HG03045 (cell line): ENCODE results near the gene EXD3.
"Not testable (repeated sequence)": the region's sequence is repeated elsewhere in the genome, so short reads cannot be mapped to it uniquely, and the experiment has no call there.

ENCODE experiments used
- ATAC-seq: cut with Tn5 transposase; IDR thresholded peaks from one replicate; pipeline ENCODE4 v1.9.1; 2021; ENCODE audit warnings: mild to moderate bottlenecking, moderate library complexity; ENCODE audit not compliant: unreplicated experiment

Gene EXD3

GRCh38 chr9:137422604-137423513 lies at the start of gene EXD3, which contains the start of gene NOXA1:
TSS of gene EXD3 (minus strand) at chr9:137423162. CDS start at chr9:137395357, 27,805 bp downstream.
TSS of gene NOXA1 (plus strand) at chr9:137423393. CDS start at chr9:137423530, 137 bp downstream.
- peak; percentile 82 for ATAC-seq

- no peak for ATAC-seq
Observed at GRCh38 chr9:137470785-137471184, 47.8 kb upstream of the EXD3 start.

- ATAC-seq, result no peak
Observed at GRCh38 chr9:137467896-137468295, 44.9 kb upstream of the EXD3 start.

GRCh38 chr9:137467161-137467581 lies 44.2 kb upstream of the EXD3 start:
- no peak for ATAC-seq

GRCh38 chr9:137466389-137467085 lies 43.6 kb upstream of the EXD3 start:
- not testable (repeated sequence) for ATAC-seq

- no peak for ATAC-seq
Observed at GRCh38 chr9:137465720-137466388, 42.9 kb upstream of the EXD3 start.

- no peak for ATAC-seq
Observed at GRCh38 chr9:137465000-137465719, 42.2 kb upstream of the EXD3 start.

- no peak for ATAC-seq
Observed at GRCh38 chr9:137464291-137464999, 41.5 kb upstream of the EXD3 start.

- no peak for ATAC-seq
Observed at GRCh38 chr9:137463931-137464290, 40.9 kb upstream of the EXD3 start.

- ATAC-seq, result no peak
Observed at GRCh38 chr9:137462986-137463930, 40.3 kb upstream of the EXD3 start.

GRCh38 chr9:137462396-137462985 lies 39.5 kb upstream of the EXD3 start:
- no peak for ATAC-seq

GRCh38 chr9:137461663-137462395 lies 38.9 kb upstream of the EXD3 start:
- ATAC-seq, result no peak

- ATAC-seq, result no peak
Observed at GRCh38 chr9:137461316-137461662, 38.3 kb upstream of the EXD3 start.

GRCh38 chr9:137460363-137461315 lies 37.7 kb upstream of the EXD3 start:
- ATAC-seq, result no peak

GRCh38 chr9:137459601-137460362 lies 36.8 kb upstream of the EXD3 start:
- no peak for ATAC-seq

- ATAC-seq, result peak; percentile 68
Observed at GRCh38 chr9:137459152-137459600, 36.2 kb upstream of the EXD3 start, which contains the start of gene NSMF. TSS of gene NSMF (minus strand) at chr9:137459334. CDS start at chr9:137459102, 232 bp downstream.
